Left ventricle myocardium inferior (tissue), 1 donor: ENCODE results near the gene LOXHD1. TPM values are rescaled to one million over a fixed set of nuclear protein-coding genes. Genes with fewer than 3 reads are reported as not detected.

Experiments used
- DNase-seq: peaks from one replicate; pipeline ENCODE4 v3.0.0-alpha.2; 2020
- H3K27ac ChIP-seq: fragments of 200-600 bp; replicated peaks from 2 replicates; pipeline ENCODE4 v1.8.0; 2021
- H3K27me3 ChIP-seq: fragments of 200-600 bp; 2 replicates; pipeline ENCODE4 v1.8.0; 2021; ENCODE audit warnings: low read depth
- H3K36me3 ChIP-seq: fragments of 200-600 bp; 2 replicates; pipeline ENCODE4 v1.8.0; 2021
- H3K4me1 ChIP-seq: fragments of 200-600 bp; 2 replicates; pipeline ENCODE4 v1.8.0; 2021
- H3K4me3 ChIP-seq: fragments of 200-600 bp; 2 replicates; pipeline ENCODE4 v1.8.0; 2021; ENCODE audit warnings: mild to moderate bottlenecking, moderate library complexity
- H3K9me3 ChIP-seq: fragments of 200-600 bp; replicated peaks from 2 replicates; pipeline ENCODE4 v1.8.0; 2021
- CTCF ChIP-seq: fragments of 200-600 bp; IDR thresholded peaks from 2 replicates; pipeline ENCODE4 v1.8.0; 2021; ENCODE audit warnings: antibody characterized with exemption, mild to moderate bottlenecking, borderline replicate concordance
- intact Hi-C: fragments of 100-400 bp; cut with micrococcal nuclease; formaldehyde crosslinking; loops from one replicate; pipeline ENCODE4 v1.11.0; 2022
- total RNA-seq: library from RNA; stranded (reverse); fragmentation: NEBNext Ultra II Directional; extraction: Animal tissue kit (Norgen Biotek cat#: 25700); gene quantifications from one replicate; pipeline ENCODE4 v1.2.1, GENCODE V29; 2021
- donor health status: DM: no; HTN: yes; CAD: no; lungs with severe emphysema.

Gene LOXHD1
- total RNA-seq, 1 donor from 2014 or later: 0.49 TPM

DNA sequence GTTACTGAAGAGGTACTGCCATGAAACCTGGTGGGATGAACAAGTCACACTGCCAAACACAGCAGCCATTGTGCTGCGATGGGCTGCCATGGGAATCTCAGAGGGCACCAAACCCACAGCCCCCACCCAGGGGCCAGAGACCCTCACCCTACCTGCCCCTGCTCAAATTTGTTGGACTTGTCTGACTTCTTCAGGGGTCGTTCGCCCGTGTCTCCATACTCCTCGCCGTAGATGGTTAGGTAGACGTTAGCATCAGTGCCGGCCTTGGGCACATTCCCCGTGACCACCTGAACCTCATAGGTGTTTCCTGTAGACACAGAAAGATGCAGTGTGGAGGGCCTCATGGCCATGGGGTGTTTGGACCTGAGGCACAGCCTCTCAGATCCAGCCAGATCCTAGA lies 97.7 kb downstream of the LOXHD1 start:
- no peak for DNase-seq

DNA sequence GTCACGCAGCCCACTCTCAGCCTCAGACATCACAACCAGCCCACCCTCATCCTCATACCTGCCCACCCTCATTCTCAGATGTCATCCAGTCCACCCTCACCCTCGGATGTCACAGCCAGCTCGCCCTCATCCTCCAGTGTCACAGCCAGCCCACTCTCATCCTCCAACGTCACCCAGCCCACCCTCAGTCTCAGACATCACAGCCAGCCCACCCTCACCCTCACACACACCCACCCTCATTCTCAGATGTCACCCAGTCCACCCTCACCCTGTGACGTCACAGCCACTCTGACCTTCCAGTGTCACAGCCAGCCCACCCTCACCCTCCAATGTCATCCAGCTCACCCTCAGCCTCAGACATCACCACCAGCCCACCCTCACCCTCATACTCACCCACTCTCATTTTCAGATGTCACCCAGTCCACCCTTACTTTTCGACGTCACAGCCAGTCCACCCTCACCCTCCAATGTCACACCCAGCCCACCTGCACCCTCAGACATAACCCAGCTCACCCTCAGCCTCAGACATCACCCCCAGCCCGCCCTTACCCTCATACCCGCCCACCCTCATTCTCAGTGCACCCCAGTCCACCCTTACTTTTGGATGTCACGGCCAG lies 100.3 kb downstream of the LOXHD1 start:
- intact Hi-C loops: loop anchor here (10.0 kb wide), 1 partner anchor 98 kb away; the partner anchor contains the start of gene LOXHD1
- no peak for TF ChIP-seq CTCF
- DNase-seq: no peak
- H3K27ac ChIP-seq: no peak overlapping the region
- no peaks in the 10 kb centered on the region for H3K27me3 ChIP-seq
- no peaks in the 10 kb centered on the region for H3K36me3 ChIP-seq
- H3K9me3 ChIP-seq: no peaks in the 10 kb centered on the region
- H3K4me3 ChIP-seq: no peak overlapping the region
- H3K4me1 ChIP-seq: no peaks in the 10 kb centered on the region

More for the DNA sequence above, 97.7 kb downstream of the LOXHD1 start:
- Histone ChIP-seq H3K4me3 (no peak overlapping the region), H3K27ac (no peak overlapping the region), H3K36me3 (no peaks in the 10 kb centered on the region), H3K27me3 (peaks cover 10% of the 10 kb centered on the region), H3K4me1 (no peaks in the 10 kb centered on the region), H3K9me3 (no peaks in the 10 kb centered on the region)
- no peak for TF ChIP-seq CTCF
- intact Hi-C loops: loop anchor here (10.0 kb wide), 1 partner anchor 96 kb away; the partner anchor contains the start of gene LOXHD1

DNA sequence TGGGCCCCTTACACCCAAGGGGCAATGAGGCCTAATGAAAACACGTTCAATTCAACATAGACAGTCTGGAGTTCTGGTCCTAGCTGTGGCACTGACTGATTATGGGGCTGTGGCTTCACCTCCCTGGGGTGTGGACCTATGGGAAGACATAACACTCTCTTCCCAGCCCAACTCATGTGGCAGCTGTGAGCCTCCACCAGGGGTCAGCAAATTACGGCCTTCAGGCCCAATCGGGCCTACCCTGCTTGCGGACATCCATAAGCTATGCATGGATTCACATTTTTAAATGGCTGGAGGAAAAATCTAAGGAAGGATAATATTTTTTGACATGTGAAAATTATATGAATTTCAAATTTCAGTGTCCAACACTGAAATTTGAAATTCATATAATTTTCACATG lies 101.3 kb downstream of the LOXHD1 start:
- intact Hi-C loops: loop anchor here (10.0 kb wide), 1 partner anchor 99 kb away; the partner anchor contains the start of gene LOXHD1
- no peak overlapping the region for H3K4me3 ChIP-seq
- no peaks in the 10 kb centered on the region for H3K27me3 ChIP-seq
- peak; percentile 33 for DNase-seq
- no peaks in the 10 kb centered on the region for H3K4me1 ChIP-seq
- H3K27ac ChIP-seq: no peak overlapping the region
- H3K36me3 ChIP-seq: no peaks in the 10 kb centered on the region
- TF ChIP-seq CTCF: peak; percentile 71
- H3K9me3 ChIP-seq: peaks cover 5% of the 10 kb centered on the region

GRCh38 chr18:46555213-46555612 lies 101.8 kb downstream of the LOXHD1 start:
- Histone ChIP-seq H3K4me1 (no peaks in the 10 kb centered on the region), H3K36me3 (no peaks in the 10 kb centered on the region), H3K27me3 (no peaks in the 10 kb centered on the region), H3K9me3 (peaks cover 9% of the 10 kb centered on the region), H3K27ac (no peak overlapping the region), H3K4me3 (no peak overlapping the region)
- no peak for TF ChIP-seq CTCF
- no peak for DNase-seq
- intact Hi-C loops: loop anchor here (10.0 kb wide), 1 partner anchor 100 kb away; the partner anchor contains the start of gene LOXHD1

DNA sequence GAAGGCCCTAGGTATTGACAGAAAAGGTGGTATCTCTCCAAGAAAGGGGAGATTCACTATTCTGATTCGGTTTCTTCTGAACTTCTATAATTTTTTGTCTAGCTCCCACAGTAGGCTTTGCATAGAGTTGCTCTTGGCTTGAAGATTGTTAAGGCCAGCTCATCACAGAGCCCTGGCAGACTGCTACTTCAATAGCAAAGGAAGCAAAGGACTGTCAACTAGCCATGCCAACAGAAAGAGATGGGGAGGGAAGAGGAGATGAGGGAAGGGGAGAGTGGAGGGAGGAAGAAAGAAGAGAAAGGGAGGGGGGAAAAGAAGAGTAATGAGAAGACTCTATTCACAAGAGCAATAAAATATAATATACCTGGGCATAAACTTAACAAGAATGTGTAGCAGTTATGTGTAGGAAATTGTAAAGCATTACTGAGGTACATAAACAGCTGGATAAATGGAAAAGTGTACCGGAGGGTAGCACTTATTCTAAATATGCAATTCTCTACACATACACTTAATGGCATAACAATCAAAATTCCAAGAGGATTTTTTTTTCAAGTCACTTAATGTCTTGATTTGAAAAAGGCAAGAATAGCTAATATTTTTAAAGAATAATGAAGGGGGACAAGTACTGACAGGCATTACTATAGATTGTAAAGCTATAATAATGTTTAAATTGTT lies 102.5 kb downstream of the LOXHD1 start:
- TF ChIP-seq CTCF: no peak
- Histone ChIP-seq H3K4me1 (no peaks in the 10 kb centered on the region), H3K4me3 (no peak overlapping the region), H3K27me3 (no peaks in the 10 kb centered on the region), H3K27ac (no peak overlapping the region), H3K9me3 (peaks cover 9% of the 10 kb centered on the region), H3K36me3 (no peaks in the 10 kb centered on the region)
- intact Hi-C loops: loop anchor here (10.0 kb wide), 1 partner anchor 100 kb away; the partner anchor contains the start of gene LOXHD1
- DNase-seq: no peak
